Vagina (tissue), 2 donors: Measurements from ENCODE around the gene GPI.
"Not testable (repeated sequence)": the region's sequence is repeated elsewhere in the genome, so short reads cannot be mapped to it uniquely, and the experiment has no call there.

Experiments used
- POLR2A ChIP-seq, 2 donors: fragments of 450-650 bp; IDR thresholded peaks; one replicate each; pipeline ENCODE4 v1.6.1; 2017; ENCODE audit warnings: antibody characterized with exemption in 2 of 2, mild to moderate bottlenecking in 2 of 2, moderate library complexity in 2 of 2
- POLR2AphosphoS5 ChIP-seq, 2 donors: sonication (generic); formaldehyde crosslinking; IDR thresholded peaks; one replicate each; pipeline ENCODE4 v1.9.0; 2017; ENCODE audit warnings: antibody characterized with exemption in 2 of 2, mild to moderate bottlenecking in 2 of 2, low read depth in 1 of 2; ENCODE audit not compliant: insufficient read depth in 1 of 2
- TF ChIP-seq, protein P1 (sequence below), 3 experiments: fragments of 450-650 bp in 2 of 3; fragments of 200-600 bp in 1 of 3; sonication (generic) in 1 of 3; IDR thresholded peaks; one replicate each; pipeline ENCODE4 v1.5.1; 2017 to 2019; ENCODE audit warnings: antibody characterized with exemption in 3 of 3, mild to moderate bottlenecking in 2 of 3, moderate library complexity in 2 of 3

DNA sequence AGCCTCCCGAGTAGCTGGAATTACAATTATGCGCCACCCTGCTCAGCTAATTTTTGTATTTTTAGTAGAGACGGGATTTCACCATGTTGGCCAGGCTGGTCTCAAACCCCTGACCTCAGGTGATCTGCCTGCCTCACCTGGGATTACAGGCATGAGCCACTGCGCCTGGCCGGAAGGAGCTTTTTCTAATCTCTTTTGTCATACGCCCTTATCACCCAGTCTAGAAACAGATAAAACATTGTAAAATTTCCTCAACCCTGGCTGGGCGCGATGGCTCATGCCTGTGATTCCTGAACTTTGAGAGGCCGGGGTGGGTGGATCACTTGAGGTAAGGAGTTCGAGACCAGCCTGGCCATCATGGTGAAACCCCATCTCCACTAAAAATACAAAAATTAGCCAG lies 4.2 kb downstream of the GPI start:
- TF ChIP-seq, protein P1, sequence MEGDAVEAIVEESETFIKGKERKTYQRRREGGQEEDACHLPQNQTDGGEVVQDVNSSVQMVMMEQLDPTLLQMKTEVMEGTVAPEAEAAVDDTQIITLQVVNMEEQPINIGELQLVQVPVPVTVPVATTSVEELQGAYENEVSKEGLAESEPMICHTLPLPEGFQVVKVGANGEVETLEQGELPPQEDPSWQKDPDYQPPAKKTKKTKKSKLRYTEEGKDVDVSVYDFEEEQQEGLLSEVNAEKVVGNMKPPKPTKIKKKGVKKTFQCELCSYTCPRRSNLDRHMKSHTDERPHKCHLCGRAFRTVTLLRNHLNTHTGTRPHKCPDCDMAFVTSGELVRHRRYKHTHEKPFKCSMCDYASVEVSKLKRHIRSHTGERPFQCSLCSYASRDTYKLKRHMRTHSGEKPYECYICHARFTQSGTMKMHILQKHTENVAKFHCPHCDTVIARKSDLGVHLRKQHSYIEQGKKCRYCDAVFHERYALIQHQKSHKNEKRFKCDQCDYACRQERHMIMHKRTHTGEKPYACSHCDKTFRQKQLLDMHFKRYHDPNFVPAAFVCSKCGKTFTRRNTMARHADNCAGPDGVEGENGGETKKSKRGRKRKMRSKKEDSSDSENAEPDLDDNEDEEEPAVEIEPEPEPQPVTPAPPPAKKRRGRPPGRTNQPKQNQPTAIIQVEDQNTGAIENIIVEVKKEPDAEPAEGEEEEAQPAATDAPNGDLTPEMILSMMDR (IDR thresholded peaks at IDR 0.05): not testable (repeated sequence)
- not testable (repeated sequence) for TF ChIP-seq POLR2A (IDR thresholded peaks at IDR 0.05); POLR2AphosphoS5 (IDR thresholded peaks at IDR 0.05; ENCODE audit: insufficient read depth in 1 of 2, low read depth in 1 of 2)
